Esophagus mucosa (tissue), 1 donor: ENCODE measurements around the gene AHCYL2. TPM values are rescaled to one million over a fixed set of nuclear protein-coding genes. Genes with fewer than 3 reads are reported as not detected.

Experiments used
- ATAC-seq: fragments of 200-7000 bp; cut with Tn5 transposase; one replicate; pipeline ENCODE4 v1.9.1; 2020
- total RNA-seq: library from RNA; stranded (reverse); gene quantifications from one replicate; pipeline ENCODE4 v1.2.4, GENCODE V29; 2023
- donor health status: DM: yes; HTN: yes; CAD: no.

AHCYL2 gene
- 25.9 TPM for total RNA-seq

DNA sequence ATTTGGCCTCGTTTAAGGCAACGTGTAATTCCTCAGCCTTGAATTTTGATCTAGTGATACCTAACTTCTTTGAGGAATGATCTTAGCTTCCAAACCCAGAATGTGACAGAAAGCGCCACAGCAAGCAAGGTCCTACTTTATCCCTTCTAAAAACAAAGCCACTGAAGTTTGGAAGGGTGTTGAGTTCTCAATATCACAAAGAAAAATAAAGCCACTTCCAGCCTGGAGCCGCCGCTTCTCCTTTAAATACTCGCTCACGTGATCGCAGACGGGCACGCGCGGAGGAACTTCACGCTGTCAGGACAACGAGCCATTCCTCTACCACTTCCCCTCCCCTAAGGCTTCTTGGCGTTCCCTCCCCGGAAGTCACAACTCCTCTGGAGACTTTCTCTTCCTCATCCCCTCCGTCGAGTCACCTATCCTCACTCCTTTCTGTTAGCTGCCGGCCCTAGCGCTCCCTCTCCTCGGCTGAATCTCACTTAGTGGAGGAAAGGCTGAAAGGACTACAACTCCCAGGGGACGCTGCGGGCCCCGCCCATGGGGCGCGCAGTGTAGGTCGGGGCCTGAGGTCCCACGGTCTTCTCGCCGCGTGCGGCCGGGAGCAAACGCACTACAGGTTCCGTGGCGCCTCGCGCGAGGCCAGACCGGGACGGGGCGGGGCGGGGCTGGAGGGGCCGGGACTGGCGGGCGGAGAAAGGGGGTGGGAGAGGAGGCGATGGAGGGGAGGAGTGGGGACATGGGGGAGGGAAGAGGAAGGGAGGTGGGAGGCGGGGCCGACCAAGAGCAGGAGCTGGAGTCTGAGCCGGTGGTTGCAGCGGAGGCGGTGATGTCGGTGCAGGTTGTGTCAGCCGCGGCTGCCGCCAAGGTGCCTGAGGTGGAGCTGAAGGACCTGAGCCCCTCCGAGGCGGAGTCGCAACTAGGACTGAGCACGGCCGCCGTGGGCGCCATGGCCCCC lies at the start of gene AHCYL2:
Gene AHCYL2 (plus strand): TSS at position 780 of the 955 bp plus-strand sequence.
- ATAC-seq: peak; percentile 98

DNA sequence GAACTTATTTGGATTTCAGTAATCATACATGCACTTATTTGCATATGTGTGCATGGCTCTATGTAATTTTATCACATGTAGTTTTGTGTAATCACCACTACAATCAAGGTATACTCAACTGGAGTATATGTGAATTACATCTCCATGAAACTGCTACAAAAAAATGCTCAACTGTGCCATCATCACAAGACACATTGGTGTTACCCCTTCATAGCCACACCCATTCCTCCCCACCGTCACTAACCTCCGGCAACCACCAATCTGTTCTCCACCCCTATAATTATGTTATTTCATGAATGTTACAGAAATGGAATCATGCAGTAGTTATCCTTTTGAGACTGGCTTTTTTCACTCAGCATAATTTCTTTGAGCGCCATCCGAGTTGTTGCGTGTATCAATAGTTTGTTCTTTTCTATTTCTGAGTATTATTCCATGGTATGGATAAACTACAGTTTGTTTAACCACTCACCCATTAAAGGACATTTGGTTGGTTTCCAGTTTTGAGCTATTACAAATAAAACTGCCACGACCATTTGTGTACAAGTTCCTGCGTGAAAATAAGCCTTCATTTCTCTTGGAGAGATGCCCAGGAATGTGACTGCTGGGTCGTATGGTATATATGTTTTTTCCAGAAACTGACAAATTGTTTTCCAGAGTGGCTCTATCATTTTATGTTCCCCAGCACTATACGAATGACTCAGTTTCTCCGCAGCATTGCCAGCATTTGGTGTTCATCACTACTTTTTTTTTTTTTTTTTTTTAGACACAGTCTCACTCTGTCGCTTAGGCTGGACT lies 47.7 kb upstream of the AHCYL2 start:
- no peak for ATAC-seq

DNA sequence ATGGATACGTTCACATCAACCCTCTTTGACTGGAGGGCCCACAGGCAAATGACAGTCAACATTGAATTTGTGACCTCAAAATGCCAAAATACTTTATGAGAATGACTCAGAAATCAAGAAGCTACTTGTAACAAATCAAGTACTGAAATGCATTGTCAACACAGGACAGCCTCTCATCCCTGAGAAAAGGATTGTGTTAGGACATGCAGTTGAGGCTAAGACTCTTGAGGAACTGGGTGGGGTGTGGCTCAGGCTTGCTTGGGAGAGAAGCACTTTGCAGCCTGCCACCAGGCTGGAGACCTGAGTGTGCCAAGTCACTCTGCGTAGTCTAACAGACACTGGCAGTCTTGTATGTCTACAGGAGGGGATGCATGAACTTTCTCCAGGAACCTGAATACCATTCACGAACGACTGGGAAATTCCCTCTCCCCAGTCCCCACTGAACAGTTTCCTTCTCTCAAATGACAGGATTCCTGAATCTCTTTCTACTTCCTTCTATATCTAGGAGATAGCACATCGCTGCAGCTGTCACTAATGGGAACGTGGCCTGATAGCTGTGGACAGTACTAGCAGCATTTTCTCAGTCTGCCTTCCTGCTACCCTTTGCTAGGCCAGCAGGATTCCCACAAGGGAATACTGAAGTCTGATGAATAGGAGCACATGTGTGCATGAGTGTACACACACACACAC lies 39.7 kb upstream of the AHCYL2 start:
- ATAC-seq: peak; percentile 96

DNA sequence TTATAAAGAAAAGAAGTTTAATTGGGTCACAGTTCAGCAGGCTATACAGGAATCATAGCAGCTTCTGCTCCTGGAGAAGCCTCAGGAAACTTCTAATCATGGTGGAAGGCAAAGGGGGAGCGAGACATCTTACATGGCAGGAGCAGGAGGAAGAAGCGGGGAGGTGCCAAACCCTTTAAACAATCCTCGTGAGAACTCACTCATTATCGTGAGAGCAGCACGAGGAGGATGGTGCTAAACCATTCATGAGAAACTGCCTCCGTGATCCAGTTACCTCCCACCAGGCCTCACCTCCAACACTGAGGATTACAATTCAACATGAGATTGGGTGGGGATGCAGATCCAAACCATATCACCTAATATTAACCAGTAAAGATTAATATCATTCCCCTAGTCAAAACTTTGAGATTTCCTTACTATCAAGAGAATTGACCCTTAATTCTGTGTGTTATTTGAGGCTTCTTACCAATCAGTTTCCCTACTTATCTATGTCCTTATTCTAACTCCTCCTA lies 38.0 kb upstream of the AHCYL2 start:
- ATAC-seq: no peak

DNA sequence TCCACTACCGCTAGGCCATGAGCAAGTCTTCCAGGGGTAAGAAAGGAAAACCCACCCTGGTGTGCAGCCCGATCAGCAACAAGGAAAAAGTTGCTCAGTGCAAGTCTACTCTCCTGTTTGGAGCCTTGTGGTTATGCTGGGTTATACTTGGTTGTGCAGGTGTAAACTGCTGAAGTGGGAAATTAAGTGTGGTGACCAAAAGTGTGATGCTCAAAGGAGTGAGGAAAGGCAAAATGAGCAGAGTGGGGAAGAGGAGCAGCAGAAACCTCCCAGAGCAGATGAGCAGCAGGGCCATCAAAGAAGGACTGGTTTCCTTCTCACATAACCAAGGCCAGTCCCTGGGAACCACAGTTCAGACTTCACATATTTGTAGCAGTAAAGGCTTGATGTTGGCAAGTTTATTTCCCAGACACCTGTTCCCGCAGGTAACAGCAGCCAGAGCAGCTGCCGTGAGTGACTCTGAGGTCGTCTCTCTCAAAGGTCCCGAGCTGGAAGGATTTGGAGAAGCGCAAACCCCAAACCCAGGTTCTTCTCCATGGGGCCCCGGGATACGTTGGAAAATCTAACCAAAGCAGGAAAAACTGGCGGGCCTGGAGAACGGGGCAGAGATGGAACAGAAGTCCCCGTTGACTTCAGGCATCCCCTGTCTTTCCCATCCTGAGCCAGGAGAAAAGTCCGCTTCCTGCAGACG lies 37.0 kb upstream of the AHCYL2 start:
- ATAC-seq: no peak

DNA sequence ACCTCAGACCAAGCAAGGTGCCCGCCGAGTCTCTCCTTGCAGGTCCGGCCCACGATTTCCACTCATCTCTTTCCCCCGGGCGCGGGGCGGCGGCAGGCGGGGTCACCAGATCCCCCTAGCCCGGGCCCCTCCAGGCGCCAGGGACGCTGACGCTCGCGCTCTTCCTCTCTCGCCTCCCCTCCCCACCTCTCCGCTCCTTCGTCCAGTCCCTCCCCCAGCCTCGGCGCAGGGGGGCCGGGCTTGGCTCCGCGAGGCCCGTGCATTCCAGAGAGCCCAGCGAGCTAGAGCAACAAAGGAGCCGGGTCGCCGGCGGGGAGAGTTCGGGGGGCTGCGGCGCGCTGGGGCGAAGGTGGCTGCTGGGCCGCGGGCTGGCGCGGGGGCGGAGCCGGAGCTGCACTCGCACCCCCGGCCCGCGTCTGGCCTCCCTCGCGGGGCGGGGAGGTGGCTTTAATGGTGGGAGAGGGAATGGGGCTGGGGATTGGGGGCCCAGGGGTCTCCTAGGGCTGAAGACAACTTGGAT lies 36.4 kb upstream of the AHCYL2 start, which contains the start of gene SMO:
Gene SMO (plus strand): TSS at position 262 of the 520 bp plus-strand sequence. CDS start 519 bp downstream, outside the sequence.
- peak; percentile 19 for ATAC-seq

DNA sequence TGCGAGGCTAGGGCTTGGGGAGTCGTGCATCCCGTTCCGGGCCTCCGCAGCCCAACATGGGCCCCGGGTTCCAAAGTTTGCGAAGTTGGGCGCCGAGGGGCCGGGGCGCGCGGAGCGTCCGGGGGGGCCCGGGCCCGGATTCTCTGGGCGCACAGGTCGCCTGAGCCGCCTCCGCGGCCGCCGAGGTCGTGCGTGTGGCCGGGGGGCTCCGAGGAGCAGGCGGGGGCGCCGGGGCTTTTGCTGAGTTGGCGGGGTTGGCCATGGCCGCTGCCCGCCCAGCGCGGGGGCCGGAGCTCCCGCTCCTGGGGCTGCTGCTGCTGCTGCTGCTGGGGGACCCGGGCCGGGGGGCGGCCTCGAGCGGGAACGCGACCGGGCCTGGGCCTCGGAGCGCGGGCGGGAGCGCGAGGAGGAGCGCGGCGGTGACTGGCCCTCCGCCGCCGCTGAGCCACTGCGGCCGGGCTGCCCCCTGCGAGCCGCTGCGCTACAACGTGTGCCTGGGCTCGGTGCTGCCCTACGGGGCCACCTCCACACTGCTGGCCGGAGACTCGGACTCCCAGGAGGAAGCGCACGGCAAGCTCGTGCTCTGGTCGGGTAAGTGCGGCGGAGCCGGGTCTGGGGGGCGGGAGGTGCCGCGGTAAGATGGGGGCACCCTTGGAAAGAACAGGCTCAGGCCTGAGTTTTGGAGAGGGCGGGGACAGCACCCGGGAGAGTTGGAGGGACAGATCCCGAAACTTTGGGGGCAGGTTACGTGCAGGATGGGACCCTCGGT lies 35.8 kb upstream of the AHCYL2 start:
- ATAC-seq: peak; percentile 34

DNA sequence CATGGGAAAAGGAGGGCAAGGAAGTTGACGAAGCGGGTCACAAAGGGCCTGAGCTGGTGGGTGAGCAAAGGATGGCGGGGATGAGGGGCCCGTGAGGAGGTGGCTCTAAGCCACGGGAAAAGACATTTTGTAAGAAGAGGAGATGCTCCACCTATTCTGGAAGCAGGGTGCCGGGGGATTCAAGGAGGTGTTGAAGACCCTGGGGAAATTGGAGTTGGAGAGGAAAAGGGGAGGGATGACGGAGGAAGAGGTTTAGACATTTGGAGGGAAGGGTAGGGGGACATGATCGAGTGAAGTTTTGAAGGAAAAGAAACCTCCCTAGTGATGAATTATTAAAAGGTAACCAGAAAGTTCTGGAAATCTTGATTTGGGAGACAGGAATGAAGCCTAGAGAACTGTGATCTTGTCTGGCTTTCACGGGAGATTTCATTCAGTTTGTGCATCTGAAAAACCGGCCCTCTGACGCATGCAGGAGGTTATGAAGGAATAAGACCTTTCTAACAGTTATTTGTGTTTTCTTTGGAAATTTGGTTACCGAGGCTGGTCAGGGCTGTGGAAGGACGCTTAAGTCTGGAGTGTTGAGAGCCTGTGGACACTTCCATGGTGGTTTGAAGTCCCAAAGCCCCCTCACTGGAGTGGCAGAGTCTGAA lies 35.0 kb upstream of the AHCYL2 start:
- ATAC-seq: no peak

DNA sequence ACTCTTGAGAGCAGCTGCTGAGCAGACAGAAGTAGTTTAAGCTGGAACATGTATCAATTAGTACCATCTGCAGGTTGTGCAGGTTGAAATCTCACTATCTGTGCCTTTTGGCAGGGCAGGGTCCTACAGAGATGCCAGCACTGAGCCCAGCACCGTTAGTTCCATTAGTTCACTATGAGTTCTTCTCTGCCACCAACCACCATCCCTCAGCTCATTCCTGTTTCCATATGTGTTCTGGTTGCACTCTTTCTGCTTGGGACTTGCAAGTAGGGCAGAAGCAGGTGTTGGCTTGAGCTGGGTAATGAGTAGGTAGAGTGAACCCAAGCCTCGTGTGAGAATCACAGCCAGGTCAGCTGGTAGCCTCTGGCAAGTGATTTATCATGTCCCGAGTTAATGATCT lies 33.6 kb upstream of the AHCYL2 start:
- ATAC-seq: no peak

DNA sequence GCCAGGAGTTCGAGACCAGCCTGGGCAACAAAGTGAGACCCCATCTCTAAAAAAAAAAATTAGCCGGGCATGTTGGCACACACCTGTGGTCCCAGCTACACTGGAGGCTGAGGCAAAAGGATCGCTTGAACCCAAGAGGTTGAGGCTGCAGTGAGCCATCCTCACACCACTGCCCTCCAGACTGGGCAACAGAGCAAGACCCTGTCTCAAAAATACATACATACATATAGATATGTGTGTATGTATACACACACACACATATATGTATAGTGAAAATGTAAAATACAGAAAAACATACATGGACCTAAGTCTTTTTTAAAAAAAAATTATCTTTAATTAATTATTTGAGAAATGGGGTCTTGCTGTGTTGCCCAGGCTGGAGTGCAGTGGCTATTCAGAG lies 30.9 kb upstream of the AHCYL2 start:
- no peak for ATAC-seq

DNA sequence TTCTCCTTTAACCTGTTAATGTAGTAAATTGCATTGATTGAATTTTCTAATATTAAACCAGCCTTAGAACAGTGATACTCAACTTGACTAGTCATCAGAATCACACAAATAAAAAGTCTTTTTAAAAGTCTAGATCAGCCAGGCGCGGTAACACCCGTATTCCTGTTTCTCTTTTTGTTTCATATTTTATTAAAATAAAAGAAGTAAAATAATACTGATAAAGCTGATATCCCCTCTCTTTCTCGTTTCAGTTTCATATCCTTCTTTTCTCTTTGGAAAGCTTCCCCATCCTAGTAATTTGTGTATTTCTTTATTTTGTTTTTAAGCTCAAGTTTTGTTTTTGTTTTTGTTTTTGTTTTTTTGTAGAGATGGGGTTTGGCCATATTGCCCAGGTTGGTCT lies 27.1 kb upstream of the AHCYL2 start:
- no peak for ATAC-seq

DNA sequence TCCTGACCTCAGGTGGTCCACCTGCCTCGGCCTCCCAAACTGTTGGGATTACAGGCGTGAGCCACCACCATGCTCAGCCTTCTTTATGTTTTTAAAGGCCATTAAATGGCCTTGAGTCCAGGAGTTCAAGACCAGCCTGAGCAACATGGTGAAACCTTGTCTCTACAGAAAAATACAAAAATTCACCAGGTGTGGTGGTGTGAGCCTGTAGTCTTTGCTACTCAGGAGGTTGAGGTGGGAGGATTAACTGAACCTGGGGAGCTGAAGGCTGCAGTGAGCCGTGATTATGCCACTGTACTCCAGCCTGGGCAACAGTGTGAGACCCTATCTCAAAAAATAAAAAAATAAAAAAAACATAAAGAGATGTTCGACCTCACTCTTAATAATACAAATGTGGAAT lies 25.4 kb upstream of the AHCYL2 start:
- ATAC-seq: no peak

DNA sequence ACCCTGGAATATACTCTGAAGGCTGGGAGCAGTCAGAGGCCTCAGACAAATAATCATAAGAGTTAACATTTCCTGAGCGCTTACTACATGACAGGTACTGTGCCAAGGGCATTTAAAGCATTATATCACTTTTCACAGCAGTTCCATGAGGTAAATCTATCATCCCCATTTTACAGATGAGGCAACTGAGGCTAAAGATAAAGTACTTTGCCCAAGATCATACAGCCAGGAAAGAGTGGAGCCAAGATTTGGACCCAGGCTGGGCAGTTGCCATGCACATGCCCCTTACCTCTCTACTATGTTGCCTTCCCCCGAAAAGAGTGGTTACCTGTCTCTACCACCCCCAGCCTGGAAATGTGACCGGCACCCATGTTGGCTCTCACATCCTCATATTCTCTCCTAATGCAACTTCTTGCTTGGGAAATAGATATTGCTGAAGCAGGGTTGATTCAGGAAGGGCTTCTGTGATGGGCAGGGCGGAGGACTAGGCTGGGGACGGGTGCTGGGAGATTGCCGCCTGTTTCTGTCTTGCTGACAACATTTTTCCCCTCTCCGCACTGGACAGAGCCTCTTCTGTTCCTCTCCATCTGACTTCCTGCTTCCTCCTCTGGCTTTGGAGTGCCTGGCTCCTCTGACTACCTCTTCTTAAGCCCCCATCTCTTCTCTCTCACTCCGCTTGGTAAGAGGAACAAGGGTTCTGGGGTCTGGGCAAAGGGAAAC lies 22.6 kb upstream of the AHCYL2 start:
- ATAC-seq: no peak

DNA sequence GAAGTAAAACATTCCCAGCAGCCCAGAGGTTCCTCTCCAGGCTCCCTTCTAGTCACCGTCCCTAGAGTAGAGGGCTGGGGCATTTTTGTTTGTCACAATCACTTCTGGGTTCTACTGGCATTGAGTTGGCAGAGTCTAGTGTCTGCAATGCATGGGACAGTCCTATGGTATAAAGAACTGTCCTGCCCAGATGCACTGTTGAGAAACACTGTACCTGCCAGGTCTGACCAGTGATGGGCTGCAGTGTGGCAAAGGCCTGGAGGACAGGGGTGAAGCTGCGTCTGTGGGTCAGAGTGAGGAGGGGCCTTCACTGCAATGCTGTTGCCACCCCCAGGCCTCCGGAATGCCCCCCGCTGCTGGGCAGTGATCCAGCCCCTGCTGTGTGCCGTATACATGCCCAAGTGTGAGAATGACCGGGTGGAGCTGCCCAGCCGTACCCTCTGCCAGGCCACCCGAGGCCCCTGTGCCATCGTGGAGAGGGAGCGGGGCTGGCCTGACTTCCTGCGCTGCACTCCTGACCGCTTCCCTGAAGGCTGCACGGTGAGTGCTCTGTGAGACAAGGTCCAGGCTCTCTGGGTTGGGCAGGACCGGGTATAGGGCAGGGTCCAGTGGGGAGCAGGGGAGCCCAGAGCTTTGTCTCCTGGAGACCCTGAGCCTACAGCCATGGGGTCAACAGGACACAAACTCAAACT lies 21.6 kb upstream of the AHCYL2 start:
- ATAC-seq: no peak

DNA sequence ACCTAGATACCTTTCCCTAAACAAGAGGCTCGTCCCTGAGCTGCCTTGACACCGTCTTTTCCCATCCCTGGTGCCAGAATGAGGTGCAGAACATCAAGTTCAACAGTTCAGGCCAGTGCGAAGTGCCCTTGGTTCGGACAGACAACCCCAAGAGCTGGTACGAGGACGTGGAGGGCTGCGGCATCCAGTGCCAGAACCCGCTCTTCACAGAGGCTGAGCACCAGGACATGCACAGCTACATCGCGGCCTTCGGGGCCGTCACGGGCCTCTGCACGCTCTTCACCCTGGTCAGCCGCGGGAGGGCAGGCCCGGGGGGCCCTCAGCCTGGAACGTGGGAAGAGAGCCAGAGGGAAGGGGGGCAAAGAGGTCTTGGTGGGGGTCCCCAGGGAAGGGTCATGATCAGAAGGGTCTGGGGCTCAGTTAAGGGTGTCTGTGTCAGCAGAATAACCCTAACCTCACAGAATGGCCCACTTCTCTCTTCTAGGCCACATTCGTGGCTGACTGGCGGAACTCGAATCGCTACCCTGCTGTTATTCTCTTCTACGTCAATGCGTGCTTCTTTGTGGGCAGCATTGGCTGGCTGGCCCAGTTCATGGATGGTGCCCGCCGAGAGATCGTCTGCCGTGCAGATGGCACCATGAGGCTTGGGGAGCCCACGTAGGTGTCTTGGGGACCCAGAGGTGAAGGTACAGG lies 19.6 kb upstream of the AHCYL2 start:
- ATAC-seq: no peak

DNA sequence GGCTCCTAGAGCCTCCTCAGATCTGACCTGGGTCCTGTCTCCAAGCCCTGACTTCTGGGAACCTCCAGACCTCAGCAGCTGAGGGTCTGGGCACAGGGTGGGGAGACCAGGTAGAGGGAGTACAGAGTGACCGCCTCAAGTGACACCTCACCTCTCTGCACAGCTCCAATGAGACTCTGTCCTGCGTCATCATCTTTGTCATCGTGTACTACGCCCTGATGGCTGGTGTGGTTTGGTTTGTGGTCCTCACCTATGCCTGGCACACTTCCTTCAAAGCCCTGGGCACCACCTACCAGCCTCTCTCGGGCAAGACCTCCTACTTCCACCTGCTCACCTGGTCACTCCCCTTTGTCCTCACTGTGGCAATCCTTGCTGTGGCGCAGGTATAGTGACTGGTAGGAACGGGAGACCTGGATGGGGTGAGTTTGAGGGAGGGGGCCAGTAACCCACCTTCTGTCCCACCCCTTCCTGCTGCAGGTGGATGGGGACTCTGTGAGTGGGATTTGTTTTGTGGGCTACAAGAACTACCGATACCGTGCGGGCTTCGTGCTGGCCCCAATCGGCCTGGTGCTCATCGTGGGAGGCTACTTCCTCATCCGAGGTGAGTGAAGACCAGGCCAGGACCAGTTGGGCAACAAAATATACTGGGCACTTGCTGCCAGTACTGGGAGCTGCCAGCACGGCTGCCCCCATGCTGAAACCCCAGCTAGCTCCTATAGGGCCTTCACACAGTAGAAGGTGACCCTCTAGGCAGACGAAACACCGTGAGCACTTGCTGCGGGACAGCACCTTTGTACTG lies 18.6 kb upstream of the AHCYL2 start:
- ATAC-seq: no peak

DNA sequence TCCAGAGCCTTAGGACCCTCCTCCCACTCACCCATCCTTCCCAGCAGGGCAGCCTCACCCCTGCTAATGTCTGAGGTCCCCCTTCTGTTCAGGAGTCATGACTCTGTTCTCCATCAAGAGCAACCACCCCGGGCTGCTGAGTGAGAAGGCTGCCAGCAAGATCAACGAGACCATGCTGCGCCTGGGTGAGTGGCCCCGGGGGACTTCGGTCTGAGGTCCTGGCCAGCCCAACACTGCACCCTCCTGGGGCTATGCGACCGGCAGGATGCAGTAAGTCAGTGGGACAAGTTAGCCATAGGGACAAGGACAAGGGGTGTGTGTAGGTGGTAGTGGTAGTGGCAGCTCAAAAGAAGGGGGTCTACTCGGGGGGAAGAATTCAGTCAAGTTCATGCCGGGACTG lies 16.2 kb upstream of the AHCYL2 start:
- ATAC-seq: no peak
